Uterus (tissue), 4 donors: ENCODE measurements around the gene SYNGR2. TPM values are rescaled to one million over a fixed set of nuclear protein-coding genes. Genes with fewer than 3 reads are reported as not detected.

ENCODE experiments used
- DNase-seq, 2 donors: peaks; one replicate each; pipeline ENCODE4 v3.0.0-alpha.2; 2019 to 2020
- H3K27ac ChIP-seq, 2 donors: fragments of 200-600 bp; sonication (generic); 1 replicate in 1 of 2; 2 replicates in 1 of 2; pipeline ENCODE4 v1.5.1; 2016 to 2018
- H3K27me3 ChIP-seq, 2 donors: fragments of 200-600 bp; sonication (generic); one replicate each; pipeline ENCODE4 v1.5.1; 2018 to 2019; ENCODE audit warnings: control low read depth in 1 of 2
- H3K36me3 ChIP-seq, 2 donors: fragments of 200-600 bp; sonication (generic); one replicate each; pipeline ENCODE4 v1.5.1; 2019; ENCODE audit warnings: control low read depth in 1 of 2
- H3K4me1 ChIP-seq, 2 donors: fragments of 200-600 bp; sonication (generic); one replicate each; pipeline ENCODE4 v1.5.1; 2018 to 2019; ENCODE audit warnings: control low read depth in 1 of 2
- H3K4me3 ChIP-seq, 2 donors: fragments of 200-600 bp; sonication (generic); 1 replicate in 1 of 2; 2 replicates in 1 of 2; pipeline ENCODE4 v1.5.1; 2018 to 2019; ENCODE audit warnings: mild to moderate bottlenecking in 1 of 2
- H3K9me3 ChIP-seq, 2 donors: fragments of 200-600 bp; sonication (generic); one replicate each; pipeline ENCODE4 v1.5.1; 2019; ENCODE audit warnings: control low read depth in 1 of 2
- POLR2A ChIP-seq, 2 donors: fragments of 450-650 bp; IDR thresholded peaks; one replicate each; pipeline ENCODE4 v1.6.1; 2016; ENCODE audit warnings: antibody characterized with exemption in 2 of 2, mild to moderate bottlenecking in 1 of 2, moderate library complexity in 1 of 2
- intact Hi-C: fragments of 100-400 bp; cut with DNase I; formaldehyde crosslinking; loops from one replicate; pipeline ENCODE4 v1.15.1; 2023; ENCODE audit warnings: low total_unique reads
- total RNA-seq, 4 donors: library from RNA; depleted of rRNA in 3 of 4; stranded (reverse); fragments of >200 nt in 3 of 4; gene quantifications; one replicate each; pipeline versions ENCODE4 v1.1.0 to v1.2.4, GENCODE V29; 2014 to 2023
- TF ChIP-seq, protein P1 (sequence below), 4 experiments: fragments of 200-600 bp in 2 of 4; fragments of 450-650 bp in 2 of 4; sonication (generic) in 2 of 4; IDR thresholded peaks; one replicate each; pipeline ENCODE4 v1.5.1; 2016 to 2019; ENCODE audit warnings: antibody characterized with exemption in 4 of 4, mild to moderate bottlenecking in 2 of 4, moderate library complexity in 1 of 4
- donor health status: DM: yes; HTN: yes; CAD: no.

The SYNGR2 gene
- total RNA-seq, 4 donors from 2014 or later = 16.7 to 83.2 (median 49.1) TPM

- TF ChIP-seq, protein P1, sequence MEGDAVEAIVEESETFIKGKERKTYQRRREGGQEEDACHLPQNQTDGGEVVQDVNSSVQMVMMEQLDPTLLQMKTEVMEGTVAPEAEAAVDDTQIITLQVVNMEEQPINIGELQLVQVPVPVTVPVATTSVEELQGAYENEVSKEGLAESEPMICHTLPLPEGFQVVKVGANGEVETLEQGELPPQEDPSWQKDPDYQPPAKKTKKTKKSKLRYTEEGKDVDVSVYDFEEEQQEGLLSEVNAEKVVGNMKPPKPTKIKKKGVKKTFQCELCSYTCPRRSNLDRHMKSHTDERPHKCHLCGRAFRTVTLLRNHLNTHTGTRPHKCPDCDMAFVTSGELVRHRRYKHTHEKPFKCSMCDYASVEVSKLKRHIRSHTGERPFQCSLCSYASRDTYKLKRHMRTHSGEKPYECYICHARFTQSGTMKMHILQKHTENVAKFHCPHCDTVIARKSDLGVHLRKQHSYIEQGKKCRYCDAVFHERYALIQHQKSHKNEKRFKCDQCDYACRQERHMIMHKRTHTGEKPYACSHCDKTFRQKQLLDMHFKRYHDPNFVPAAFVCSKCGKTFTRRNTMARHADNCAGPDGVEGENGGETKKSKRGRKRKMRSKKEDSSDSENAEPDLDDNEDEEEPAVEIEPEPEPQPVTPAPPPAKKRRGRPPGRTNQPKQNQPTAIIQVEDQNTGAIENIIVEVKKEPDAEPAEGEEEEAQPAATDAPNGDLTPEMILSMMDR (IDR thresholded peaks at IDR 0.05) = no peak
- TF ChIP-seq POLR2A (IDR thresholded peaks at IDR 0.05) = no peak
- H3K4me1 ChIP-seq = peaks cover 0 to 4% of the 10 kb centered on the region in 2 donors
- H3K9me3 ChIP-seq = no peaks in the 10 kb centered on the region
- intact Hi-C loops = no loop called here
- DNase-seq = no peak
- no peak overlapping the region for H3K4me3 ChIP-seq
- no peaks in the 10 kb centered on the region for H3K36me3 ChIP-seq
- H3K27me3 ChIP-seq = no peaks in the 10 kb centered on the region
- no peak overlapping the region for H3K27ac ChIP-seq
Observed at GRCh38 chr17:78148286-78149016, 19.9 kb upstream of the SYNGR2 start.

GRCh38 chr17:78151514-78152008 is 16.8 kb upstream of the SYNGR2 start:
- intact Hi-C loops = no loop called here
- no peak for TF ChIP-seq POLR2A (IDR thresholded peaks at IDR 0.05)
- TF ChIP-seq, protein P1 (IDR thresholded peaks at IDR 0.05) = no peak
- no peak overlapping the region for H3K4me3 ChIP-seq
- no peak for DNase-seq
- H3K4me1 ChIP-seq = no peaks in the 10 kb centered on the region
- no peak overlapping the region for H3K27ac ChIP-seq
- no peaks in the 10 kb centered on the region for H3K36me3 ChIP-seq
- H3K27me3 ChIP-seq = no peaks in the 10 kb centered on the region
- no peaks in the 10 kb centered on the region for H3K9me3 ChIP-seq

DNA sequence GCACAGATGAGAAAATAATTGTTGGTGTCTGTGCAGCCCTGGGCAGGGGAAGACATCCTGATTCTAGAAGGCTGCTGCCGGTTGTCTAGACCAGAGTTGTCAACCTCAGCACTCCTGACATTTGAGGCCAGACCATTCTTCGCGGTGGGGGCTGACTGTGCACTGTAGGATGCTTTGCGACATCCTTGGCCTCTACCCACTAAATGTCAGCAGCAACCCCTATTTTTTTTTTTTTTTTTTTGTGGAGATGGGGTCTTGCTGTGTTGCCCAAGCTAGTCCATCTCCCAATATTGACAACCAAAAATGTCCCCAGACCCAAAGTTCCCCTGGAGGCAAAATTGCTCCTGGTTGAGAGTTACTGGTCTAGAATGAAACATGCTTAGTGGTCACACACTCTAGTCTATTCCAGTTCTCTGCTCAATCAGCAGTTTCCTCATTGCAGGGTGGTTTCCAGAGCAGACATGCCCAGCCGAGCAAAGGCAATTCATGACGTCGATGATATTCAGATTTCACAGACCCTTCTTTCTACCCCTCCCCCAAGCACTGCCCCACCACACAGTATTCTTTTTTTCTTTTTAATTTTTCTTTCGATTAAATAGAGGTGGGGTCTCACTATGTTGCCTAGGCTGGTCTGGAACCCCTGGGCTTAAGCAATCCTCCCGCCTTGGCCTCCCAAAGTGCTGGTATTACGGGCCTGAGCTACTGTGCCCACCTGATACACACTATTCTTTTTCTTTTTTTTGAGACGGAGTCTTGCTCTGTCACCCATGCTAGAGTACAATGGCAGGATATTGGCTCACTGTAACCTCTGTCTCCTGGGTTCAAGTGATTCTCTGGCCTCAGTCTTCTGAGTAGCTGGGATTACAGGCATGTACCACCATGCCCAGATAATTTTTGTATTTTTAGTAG is 13.2 kb upstream of the SYNGR2 start:
- no peaks in the 10 kb centered on the region for H3K36me3 ChIP-seq
- intact Hi-C loops = no loop called here
- H3K4me3 ChIP-seq = no peak overlapping the region
- no peak for TF ChIP-seq POLR2A (IDR thresholded peaks at IDR 0.05)
- TF ChIP-seq, protein P1 (IDR thresholded peaks at IDR 0.05) = no peak
- DNase-seq = no peak
- H3K27me3 ChIP-seq = no peaks in the 10 kb centered on the region
- H3K9me3 ChIP-seq = no peaks in the 10 kb centered on the region
- no peaks in the 10 kb centered on the region for H3K4me1 ChIP-seq
- no peak overlapping the region for H3K27ac ChIP-seq

GRCh38 chr17:78159575-78160158 is 8.7 kb upstream of the SYNGR2 start:
- Histone ChIP-seq H3K4me3 (no peak overlapping the region), H3K36me3 (no peaks in the 10 kb centered on the region), H3K4me1 (no peaks in the 10 kb centered on the region), H3K27me3 (no peaks in the 10 kb centered on the region), H3K27ac (no peak overlapping the region), H3K9me3 (no peaks in the 10 kb centered on the region)
- no peak for DNase-seq
- TF ChIP-seq, protein P1 (IDR thresholded peaks at IDR 0.05) = no peak
- TF ChIP-seq POLR2A (IDR thresholded peaks at IDR 0.05) = no peak
- intact Hi-C loops = no loop called here
